GM10847 (cell line): ENCODE measurements around the gene RADX.

Source experiments
- POLR2A ChIP-seq: IDR thresholded peaks from 2 replicates; pipeline ENCODE4 v1.6.1; 2011; ENCODE audit not compliant: insufficient read length; ENCODE audit errors: extremely low read depth

RADX gene

GRCh38 chrX:106611679-106612392, at the start of gene RADX:
RADX (plus strand) TSS chrX:106611978; CDS start chrX:106612081, 103 bp downstream.
- TF ChIP-seq POLR2A = peak; percentile 18

- no peak for TF ChIP-seq POLR2A
Observed at GRCh38 chrX:106564986-106565385, 46.8 kb upstream of the RADX start.

GRCh38 chrX:106566362-106566761, 45.4 kb upstream of the RADX start:
- TF ChIP-seq POLR2A = no peak

- no peak for TF ChIP-seq POLR2A
Observed at GRCh38 chrX:106581856-106582255, 29.9 kb upstream of the RADX start.

- TF ChIP-seq POLR2A = no peak
Observed at GRCh38 chrX:106585478-106585877, 26.3 kb upstream of the RADX start.

- TF ChIP-seq POLR2A = no peak
Observed at GRCh38 chrX:106588801-106589200, 23.0 kb upstream of the RADX start.

- no peak for TF ChIP-seq POLR2A
Observed at GRCh38 chrX:106599411-106599810, 12.4 kb upstream of the RADX start.

- no peak for TF ChIP-seq POLR2A
Observed at GRCh38 chrX:106606571-106606970, 5.2 kb upstream of the RADX start.

- no peak for TF ChIP-seq POLR2A
Observed at GRCh38 chrX:106608016-106608415, 3.8 kb upstream of the RADX start.

GRCh38 chrX:106611317-106611678, 480 bp upstream of the RADX start:
- TF ChIP-seq POLR2A = no peak

- TF ChIP-seq POLR2A = no peak
Observed at GRCh38 chrX:106612393-106612763, 600 bp downstream of the RADX start.

GRCh38 chrX:106613277-106613676, 1.5 kb downstream of the RADX start:
- no peak for TF ChIP-seq POLR2A

- TF ChIP-seq POLR2A = no peak
Observed at GRCh38 chrX:106615041-106615440, 3.3 kb downstream of the RADX start.

- no peak for TF ChIP-seq POLR2A
Observed at GRCh38 chrX:106619797-106620196, 8.0 kb downstream of the RADX start.

GRCh38 chrX:106621836-106622235, 10.1 kb downstream of the RADX start:
- TF ChIP-seq POLR2A = no peak

GRCh38 chrX:106626789-106627188, 15.0 kb downstream of the RADX start:
- TF ChIP-seq POLR2A = no peak

GRCh38 chrX:106631615-106632014, 19.8 kb downstream of the RADX start:
- TF ChIP-seq POLR2A = no peak
